CD14-positive monocyte (primary cell): ENCODE measurements around the gene KIAA0319L. TPM values are rescaled to one million over a fixed set of nuclear protein-coding genes. Genes with fewer than 3 reads are reported as not detected.
A peak's percentile ranks its signal among the peaks of the same experiment; 100 is the strongest.

Experiments
- DNase-seq, 3 donors: peaks; one replicate each; pipeline ENCODE4 v3.0.0-alpha.2; 2011 to 2022
- H2AFZ ChIP-seq: 2 replicates; pipeline ENCODE4 v1.6.0; 2012; ENCODE audit warnings: mild to moderate bottlenecking, low read depth, low read length, inconsistent platforms; ENCODE audit not compliant: insufficient read depth, poor library complexity, severe bottlenecking
- H3K27ac ChIP-seq, 2 donors: 1 replicate in 1 of 2; 2 replicates in 1 of 2; pipeline ENCODE4 v1.5.1; 2012 to 2013; ENCODE audit warnings: low read length in 2 of 2, control low read depth in 1 of 2, inconsistent platforms in 1 of 2, low read depth in 1 of 2, mild to moderate bottlenecking in 1 of 2
- H3K27me3 ChIP-seq, 2 donors: one replicate each; pipeline versions ENCODE4 v1.6.0 to v1.6.1; 2011 to 2013; ENCODE audit warnings: low read length in 2 of 2; ENCODE audit not compliant: control insufficient read depth in 2 of 2, insufficient read depth in 2 of 2
- H3K36me3 ChIP-seq, 2 donors: replicated peaks in 1 of 2; 1 replicate in 1 of 2; 2 replicates in 1 of 2; pipeline versions ENCODE4 v1.5.1 to v1.6.1; 2012 to 2013; ENCODE audit warnings: low read length in 2 of 2, control low read depth in 1 of 2, inconsistent platforms in 1 of 2, mild to moderate bottlenecking in 1 of 2; ENCODE audit not compliant: insufficient read depth in 2 of 2, control insufficient read depth in 1 of 2
- H3K4me1 ChIP-seq, 2 donors: 1 replicate in 1 of 2; 2 replicates in 1 of 2; pipeline versions ENCODE4 v1.5.1 to v1.6.1; 2012 to 2013; ENCODE audit warnings: low read length in 2 of 2, control low read depth in 1 of 2, inconsistent platforms in 1 of 2, mild to moderate bottlenecking in 1 of 2, moderate library complexity in 1 of 2; ENCODE audit not compliant: insufficient read depth in 2 of 2, control insufficient read depth in 1 of 2
- H3K4me2 ChIP-seq: replicated peaks from 2 replicates; pipeline ENCODE3; 2012; ENCODE audit warnings: low read length, moderate library complexity, mild to moderate bottlenecking; ENCODE audit not compliant: poor library complexity, severe bottlenecking; ENCODE audit errors: extremely low read depth
- H3K4me3 ChIP-seq, 3 experiments: fragments of 200-600 bp in 1 of 3; sonication (generic) in 1 of 3; replicated peaks in 1 of 3; 1 replicate in 2 of 3; 2 replicates in 1 of 3; pipeline ENCODE4 v1.5.1; 2011 to 2013; ENCODE audit warnings: low read length in 3 of 3, mild to moderate bottlenecking in 3 of 3, control low read depth in 2 of 3, low read depth in 2 of 3, inconsistent platforms in 1 of 3, moderate library complexity in 1 of 3
- H3K79me2 ChIP-seq: 2 replicates; pipeline ENCODE4 v1.6.0; 2012; ENCODE audit warnings: mild to moderate bottlenecking, control low read depth, inconsistent platforms, low read length, moderate library complexity; ENCODE audit not compliant: insufficient read depth
- H3K9ac ChIP-seq: 2 replicates; pipeline ENCODE4 v1.6.0; 2017; ENCODE audit warnings: low read length, mild to moderate bottlenecking; ENCODE audit not compliant: insufficient read depth, poor library complexity, severe bottlenecking
- H3K9me3 ChIP-seq, 2 donors: replicated peaks in 1 of 2; 1 replicate in 1 of 2; 2 replicates in 1 of 2; pipeline versions ENCODE4 v1.5.1 to v1.6.1; 2012 to 2013; ENCODE audit warnings: low read length in 2 of 2, control low read depth in 1 of 2; ENCODE audit not compliant: control insufficient read depth in 1 of 2, insufficient read depth in 1 of 2
- H4K20me1 ChIP-seq: 2 replicates; pipeline ENCODE4 v1.6.0; 2012; ENCODE audit warnings: mild to moderate bottlenecking, low read length, control low read depth, moderate library complexity; ENCODE audit not compliant: insufficient read depth
- H3K27ac Mint-ChIP-seq, 7 donors: one replicate each; pipeline ENCODE4 v1.8.0; 2020; ENCODE audit warnings: mild to moderate bottlenecking in 7 of 7, mixed read lengths in 7 of 7, moderate library complexity in 6 of 7, inconsistent platforms in 2 of 7
- H3K27me3 Mint-ChIP-seq, 3 donors: one replicate each; pipeline ENCODE4 v1.8.0; 2021 to 2022; ENCODE audit warnings: low read depth in 3 of 3, mild to moderate bottlenecking in 3 of 3, mixed read lengths in 3 of 3, moderate library complexity in 3 of 3, inconsistent platforms in 1 of 3
- H3K36me3 Mint-ChIP-seq, 2 donors: one replicate each; pipeline ENCODE4 v1.8.0; 2020; ENCODE audit warnings: mixed read lengths in 2 of 2, inconsistent platforms in 1 of 2, mild to moderate bottlenecking in 1 of 2
- H3K4me1 Mint-ChIP-seq: one replicate; pipeline ENCODE4 v1.8.0; 2020; ENCODE audit warnings: mild to moderate bottlenecking, mixed read lengths
- H3K4me3 Mint-ChIP-seq, 2 donors: one replicate each; pipeline ENCODE4 v1.8.0; 2020; ENCODE audit warnings: mild to moderate bottlenecking in 2 of 2, mixed read lengths in 2 of 2, moderate library complexity in 1 of 2
- H3K9me3 Mint-ChIP-seq, 7 donors: one replicate each; pipeline ENCODE4 v1.8.0; 2020 to 2022; ENCODE audit warnings: mixed read lengths in 7 of 7, mild to moderate bottlenecking in 6 of 7, moderate library complexity in 6 of 7, inconsistent platforms in 2 of 7
- WGBS: methylation state at CpG from one replicate; pipeline ENCODE4 v1.1.5; 2013; ENCODE audit warnings: missing lambda C conversion rate; ENCODE audit not compliant: insufficient coverage; 5-methylcytosine and 5-hydroxymethylcytosine counted together
- intact Hi-C, 2 donors: fragments of 100-400 bp; cut with micrococcal nuclease; formaldehyde crosslinking; loops; one replicate each; pipeline versions ENCODE4 v1.15.0 to v1.15.1; 2023
- polyA plus RNA-seq, 3 donors: library from polyadenylated mRNA; depleted of rRNA in 1 of 3; unstranded in 2 of 3; stranded (reverse) in 1 of 3; fragments of 300-500 nt in 2 of 3; fragments of >200 nt in 1 of 3; fragmentation: Illumina TruSeq in 2 of 3; gene quantifications; 1 replicate in 2 of 3; 2 replicates in 1 of 3; pipeline ENCODE4 v1.2.3, GENCODE V29; 2012 to 2021
- TF ChIP-seq, protein P1 (sequence below): fragments of 200-600 bp; IDR thresholded peaks from one replicate; pipeline ENCODE4 v1.8.0; 2022; ENCODE audit warnings: antibody characterized with exemption, mild to moderate bottlenecking

KIAA0319L gene
- polyA plus RNA-seq, 3 donors, result 20.6 to 75.3 (median 28.6) TPM

DNA sequence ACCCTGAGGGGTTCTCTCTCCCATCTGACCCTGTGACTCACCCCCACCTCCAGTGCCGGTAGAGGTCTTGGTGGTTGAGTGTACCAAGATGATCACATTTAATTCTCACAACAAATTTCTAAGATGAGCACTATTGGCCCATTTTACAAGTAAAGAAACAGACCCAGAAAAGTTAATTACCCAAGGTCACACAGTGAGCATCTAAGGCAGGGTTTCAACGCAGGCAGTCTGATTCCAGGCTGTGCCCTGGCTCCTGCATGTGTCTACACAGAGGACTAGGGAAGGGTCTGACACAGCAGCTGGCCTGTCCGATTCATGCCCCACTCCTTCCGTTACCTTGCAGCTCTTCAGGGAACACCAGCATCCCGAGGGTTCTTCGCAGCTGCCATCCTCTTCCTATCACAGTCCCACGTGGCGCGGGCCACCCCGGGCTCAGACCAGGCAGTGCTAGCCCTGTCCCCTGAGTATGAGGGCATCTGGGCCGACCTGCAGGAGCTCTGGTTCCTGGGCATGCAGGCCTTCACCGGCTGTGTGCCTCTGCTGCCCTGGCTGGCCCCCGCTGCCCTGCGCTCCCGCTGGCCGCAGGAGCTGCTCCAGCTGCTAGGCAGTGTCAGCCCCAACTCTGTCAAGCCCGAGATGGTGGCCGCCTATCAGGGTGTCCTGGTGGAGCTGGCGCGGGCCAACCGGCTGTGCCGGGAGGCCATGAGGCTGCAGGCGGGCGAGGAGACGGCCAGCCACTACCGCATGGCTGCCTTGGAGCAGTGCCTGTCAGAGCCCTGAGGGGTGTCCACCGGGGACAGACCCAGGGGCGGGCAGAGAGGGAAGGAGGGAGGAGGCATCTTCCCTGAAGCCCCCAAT is 7.9 kb upstream of the KIAA0319L start:
- no peak overlapping the region for H3K4me3 ChIP-seq
- intact Hi-C loops, result loop anchor here in 1 of 2 donors (5.0 kb wide), 2 partner anchors 157 to 207 kb away; no protein-coding TSS in a partner anchor
- Mint-ChIP-seq H3K4me1 (peaks cover 26% of the 10 kb centered on the region), H3K9me3 (no peaks in the 10 kb centered on the region), H3K27ac (peak overlapping the region in 2 of 7 donors; percentile 43 to 59), H3K36me3 (peaks cover 53 to 61% of the 10 kb centered on the region in 2 donors), H3K4me3 (no peak overlapping the region), H3K27me3 (no peaks in the 10 kb centered on the region)
- 93% methylated on average over 20 of the region's 28 CpGs for WGBS
- no peaks in the 10 kb centered on the region for H3K4me1 ChIP-seq
- H3K27me3 ChIP-seq, result no peaks in the 10 kb centered on the region
- H3K4me2 ChIP-seq, result no peak overlapping the region
- no peak for DNase-seq
- H3K9me3 ChIP-seq, result no peaks in the 10 kb centered on the region
- H3K9ac ChIP-seq, result no peak overlapping the region
- H4K20me1 ChIP-seq, result no peaks in the 10 kb centered on the region
- peaks cover 33 to 66% of the 10 kb centered on the region in 2 donors for H3K36me3 ChIP-seq
- no peak overlapping the region for H3K27ac ChIP-seq
- TF ChIP-seq, protein P1, sequence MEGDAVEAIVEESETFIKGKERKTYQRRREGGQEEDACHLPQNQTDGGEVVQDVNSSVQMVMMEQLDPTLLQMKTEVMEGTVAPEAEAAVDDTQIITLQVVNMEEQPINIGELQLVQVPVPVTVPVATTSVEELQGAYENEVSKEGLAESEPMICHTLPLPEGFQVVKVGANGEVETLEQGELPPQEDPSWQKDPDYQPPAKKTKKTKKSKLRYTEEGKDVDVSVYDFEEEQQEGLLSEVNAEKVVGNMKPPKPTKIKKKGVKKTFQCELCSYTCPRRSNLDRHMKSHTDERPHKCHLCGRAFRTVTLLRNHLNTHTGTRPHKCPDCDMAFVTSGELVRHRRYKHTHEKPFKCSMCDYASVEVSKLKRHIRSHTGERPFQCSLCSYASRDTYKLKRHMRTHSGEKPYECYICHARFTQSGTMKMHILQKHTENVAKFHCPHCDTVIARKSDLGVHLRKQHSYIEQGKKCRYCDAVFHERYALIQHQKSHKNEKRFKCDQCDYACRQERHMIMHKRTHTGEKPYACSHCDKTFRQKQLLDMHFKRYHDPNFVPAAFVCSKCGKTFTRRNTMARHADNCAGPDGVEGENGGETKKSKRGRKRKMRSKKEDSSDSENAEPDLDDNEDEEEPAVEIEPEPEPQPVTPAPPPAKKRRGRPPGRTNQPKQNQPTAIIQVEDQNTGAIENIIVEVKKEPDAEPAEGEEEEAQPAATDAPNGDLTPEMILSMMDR, result peak; percentile 62
- H2AFZ ChIP-seq, result no peak overlapping the region
- no peaks in the 10 kb centered on the region for H3K79me2 ChIP-seq

DNA sequence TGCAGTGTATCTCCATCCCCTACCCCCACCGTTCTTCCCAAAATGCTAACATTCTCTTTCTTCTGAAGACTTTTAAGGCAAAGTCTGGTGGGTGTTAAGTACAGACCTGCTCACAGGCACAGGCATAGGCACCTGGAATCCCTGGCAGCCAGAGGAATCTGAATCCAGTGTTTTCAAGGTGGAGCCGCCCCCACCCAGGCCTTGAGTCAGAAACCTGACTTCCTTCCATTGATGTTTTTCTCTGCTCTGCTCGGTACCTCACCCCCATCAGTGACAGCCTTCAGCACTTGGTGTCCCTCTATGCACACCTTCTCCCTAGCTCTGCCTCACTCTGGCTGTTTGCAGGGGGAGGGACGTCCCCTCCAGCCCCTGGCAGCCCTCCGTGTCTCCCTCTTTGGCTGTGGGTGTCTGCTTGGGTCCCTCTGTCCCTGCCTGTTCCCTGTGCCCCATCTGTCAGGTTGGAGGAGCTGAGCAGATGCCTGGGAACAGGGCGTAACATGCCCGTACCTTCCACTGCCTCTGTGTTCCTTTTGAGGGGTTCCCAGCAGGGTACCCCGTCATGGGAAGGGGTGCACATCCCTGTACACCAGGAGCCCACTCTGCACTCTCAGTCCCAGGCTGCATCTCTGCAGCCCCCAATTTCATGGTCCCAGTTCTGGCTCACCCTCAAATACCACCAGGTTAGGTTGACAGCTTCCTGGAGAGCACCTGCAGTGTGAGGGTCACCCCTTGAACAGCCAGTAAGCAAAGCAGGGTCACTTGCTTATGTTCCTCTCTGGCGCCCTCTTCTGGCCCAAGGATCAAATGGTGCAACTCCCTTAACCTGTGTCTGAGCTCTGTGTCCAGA is 7.1 kb upstream of the KIAA0319L start:
- WGBS, result 79% methylated on average over 7 of the region's 9 CpGs
- no peak overlapping the region for H3K27ac ChIP-seq
- no peak overlapping the region for H2AFZ ChIP-seq
- H3K27me3 ChIP-seq, result no peaks in the 10 kb centered on the region
- H3K79me2 ChIP-seq, result no peaks in the 10 kb centered on the region
- no peaks in the 10 kb centered on the region for H3K9me3 Mint-ChIP-seq
- TF ChIP-seq, protein P1, result peak; percentile 82
- no peak overlapping the region for H3K4me3 ChIP-seq
- no peak overlapping the region for H3K9ac ChIP-seq
- H4K20me1 ChIP-seq, result peaks cover 6% of the 10 kb centered on the region
- peak overlapping the region in 2 of 7 donors; percentile 43 to 59 for H3K27ac Mint-ChIP-seq
- no peak overlapping the region for H3K4me2 ChIP-seq
- peak; percentile 63 to 77 (median 67) for DNase-seq
- H3K4me3 Mint-ChIP-seq, result no peak overlapping the region
- peaks cover 0 to 4% of the 10 kb centered on the region in 2 donors for H3K4me1 ChIP-seq
- H3K9me3 ChIP-seq, result no peaks in the 10 kb centered on the region
- H3K4me1 Mint-ChIP-seq, result peaks cover 34% of the 10 kb centered on the region
- no peaks in the 10 kb centered on the region for H3K27me3 Mint-ChIP-seq
- peaks cover 53 to 61% of the 10 kb centered on the region in 2 donors for H3K36me3 Mint-ChIP-seq
- peaks cover 33 to 67% of the 10 kb centered on the region in 2 donors for H3K36me3 ChIP-seq
- intact Hi-C loops, result loop anchor here in 1 of 2 donors (5.0 kb wide), 1 partner anchor 208 kb away; no protein-coding TSS in a partner anchor
